Activated gamma-delta T cell treated with anti-CD3 and anti-CD28 coated beads, Interleukin-2, amount 50 U/mL, for 16 hours (primary cell): ENCODE data around the gene ABCA1.
A peak's percentile ranks its signal among the peaks of the same experiment; 100 is the strongest.
"Not testable (repeated sequence)": the region's sequence is repeated elsewhere in the genome, so short reads cannot be mapped to it uniquely, and the experiment has no call there.

Source experiments
- DNase-seq: peaks from one replicate; pipeline ENCODE4 v3.0.0-alpha.2; 2020; ENCODE audit warnings: low read depth

The ABCA1 gene

DNA sequence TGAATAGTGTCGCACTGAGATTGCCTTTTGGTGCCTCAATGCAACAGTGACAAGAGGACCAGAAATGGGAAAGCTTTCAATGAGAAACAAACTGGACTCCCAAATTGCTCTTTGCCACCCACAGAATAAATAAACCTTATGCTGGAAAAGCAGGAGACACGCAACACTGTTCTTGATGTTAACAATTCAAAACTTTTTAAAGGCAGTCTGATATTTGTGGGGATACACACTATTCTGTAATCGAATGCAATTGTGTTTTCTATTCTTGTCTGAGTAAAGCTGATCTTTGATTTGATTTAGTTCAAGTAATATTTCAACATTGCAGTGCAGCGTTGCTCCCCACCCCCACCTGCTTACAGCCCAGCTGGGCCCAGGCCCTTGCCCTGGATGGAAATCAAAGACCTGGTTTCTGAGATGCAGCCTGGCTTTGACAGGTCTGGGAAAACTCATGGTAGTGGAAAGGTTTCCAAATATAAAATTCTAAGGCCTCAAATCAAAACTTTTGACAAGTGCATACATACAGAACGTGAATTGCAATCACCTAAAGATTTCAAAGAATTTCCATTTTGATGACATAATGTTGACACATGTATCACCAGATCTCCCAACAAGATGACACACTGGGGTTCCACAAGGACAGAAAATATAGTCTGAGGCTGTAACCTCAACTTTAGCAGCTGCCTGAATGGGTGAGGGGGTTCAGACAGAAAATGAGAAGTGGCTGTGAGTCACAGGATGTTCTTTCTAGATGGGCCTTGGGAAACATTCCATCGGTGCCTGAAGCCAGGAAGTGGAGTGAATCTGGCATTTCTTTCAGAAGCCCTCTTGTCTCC, 55.1 kb downstream of the ABCA1 start:
- DNase-seq: no peak

DNA sequence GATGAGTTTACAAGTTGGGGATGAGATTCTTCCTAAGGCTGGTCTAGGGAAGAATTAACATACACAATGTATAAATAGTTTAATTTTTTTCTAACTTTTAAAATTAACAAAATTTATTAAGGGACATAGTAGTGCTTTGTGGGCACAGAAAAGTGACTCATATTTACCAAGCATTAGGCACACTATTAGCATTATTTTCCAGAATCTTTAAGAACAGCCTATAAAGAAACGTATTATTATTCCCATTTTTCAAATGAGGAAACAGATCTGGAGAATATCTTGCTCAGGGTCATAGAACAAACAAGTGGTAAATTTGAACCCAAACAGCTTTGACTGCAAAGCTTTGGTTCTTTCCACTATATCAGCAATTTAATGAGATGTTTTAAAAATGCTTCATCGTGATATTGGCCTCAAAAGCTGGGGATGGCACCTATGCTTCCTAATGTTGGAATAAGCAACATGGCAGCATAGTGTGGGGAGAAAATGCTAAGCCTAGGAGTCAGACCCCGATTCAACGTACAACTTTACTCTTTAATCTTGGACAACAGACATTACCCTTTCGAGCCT, 55.9 kb downstream of the ABCA1 start:
- DNase-seq: no peak

DNA sequence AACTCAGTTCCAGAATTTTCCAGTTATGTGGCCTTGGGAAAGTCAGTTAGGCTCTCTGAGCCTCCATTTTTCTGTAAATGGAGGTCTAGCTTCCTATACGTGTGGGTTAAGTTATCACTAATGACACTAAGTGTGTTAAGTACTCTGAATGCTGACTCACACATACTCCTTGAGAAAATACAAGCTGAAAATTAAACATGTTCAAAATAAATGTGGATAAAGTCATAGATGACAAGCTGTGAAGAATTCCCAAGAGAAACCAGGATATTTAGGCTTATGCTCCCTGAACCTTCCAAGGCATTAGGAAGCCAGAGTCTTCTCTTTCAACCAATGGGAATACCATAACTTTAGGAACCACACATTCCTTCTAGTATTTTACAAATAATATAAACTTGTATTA, 58.1 kb downstream of the ABCA1 start:
- DNase-seq: no peak

DNA sequence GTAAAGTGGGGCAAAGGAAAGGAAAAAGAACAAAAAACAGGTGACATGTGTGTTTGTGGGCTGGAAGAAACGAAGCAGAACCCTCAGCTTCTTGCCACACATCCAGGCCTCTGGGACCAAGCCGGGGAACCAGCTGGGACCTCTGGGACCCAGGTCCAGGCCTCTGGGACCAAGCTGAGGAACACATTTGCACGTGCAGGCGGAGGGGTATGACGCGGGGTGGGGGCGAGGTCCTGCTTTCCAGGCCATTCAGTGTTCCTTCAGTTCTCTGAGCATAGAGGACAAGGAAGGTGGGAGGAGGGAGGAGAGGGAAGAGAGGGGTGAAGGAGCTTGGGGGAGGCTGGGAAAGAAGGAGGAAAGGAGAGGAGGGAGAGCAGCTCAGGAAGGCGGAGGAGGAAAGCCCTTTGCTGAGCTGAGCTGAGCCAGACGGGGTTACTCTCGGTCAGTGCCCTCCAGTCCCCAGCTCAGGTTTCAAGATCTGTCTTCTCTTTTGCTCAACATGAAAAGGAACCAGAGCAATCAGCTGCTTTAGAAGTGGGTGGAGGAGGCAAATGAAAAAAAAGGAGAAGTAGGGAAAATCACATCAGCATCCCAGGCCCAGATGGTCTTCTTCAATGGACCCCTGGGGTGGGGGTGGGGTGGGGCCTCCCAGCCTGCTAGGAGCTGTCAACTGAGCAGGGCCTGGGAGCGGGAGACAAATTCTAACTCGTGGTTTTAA, 59.1 kb downstream of the ABCA1 start:
- DNase-seq: no peak

DNA sequence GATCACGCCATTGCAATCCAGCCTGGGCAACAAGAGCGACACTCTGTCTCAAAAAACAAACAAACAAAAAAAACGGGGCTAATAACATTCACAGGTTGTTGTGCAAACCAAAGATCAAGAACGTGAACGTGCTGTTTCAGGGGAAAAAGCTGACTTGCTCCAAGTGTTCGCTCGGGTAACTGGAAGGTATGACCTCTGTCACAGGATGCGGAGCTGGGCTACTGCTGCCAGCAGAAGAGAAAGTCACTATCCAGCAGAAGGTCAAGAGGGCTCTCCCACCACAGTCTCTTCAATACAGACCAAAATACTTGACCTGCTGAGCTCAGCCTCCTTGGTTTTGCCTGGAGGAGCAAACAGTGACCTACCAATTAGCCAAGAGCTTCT, 59.7 kb downstream of the ABCA1 start:
- no peak for DNase-seq

DNA sequence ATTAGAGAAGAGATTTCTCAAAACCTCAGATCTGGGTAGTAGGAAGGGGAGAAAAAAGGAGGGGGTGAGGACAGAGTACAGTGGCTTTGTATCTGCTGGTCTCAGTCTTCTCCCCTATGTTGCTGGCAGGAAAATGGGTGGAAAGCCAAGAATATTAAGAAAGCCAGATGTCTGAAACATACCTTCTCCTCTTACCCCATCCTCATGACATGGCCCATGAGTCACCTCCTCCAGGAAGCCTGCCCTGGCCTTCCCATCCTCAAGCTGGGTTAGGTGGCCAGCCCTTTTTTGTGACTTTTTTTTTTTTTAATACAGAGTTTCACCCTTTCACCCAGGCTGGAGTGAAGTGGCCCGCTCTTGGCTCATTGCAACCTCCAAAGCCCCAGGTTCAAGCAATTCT, 61.8 kb downstream of the ABCA1 start:
- DNase-seq: no peak

DNA sequence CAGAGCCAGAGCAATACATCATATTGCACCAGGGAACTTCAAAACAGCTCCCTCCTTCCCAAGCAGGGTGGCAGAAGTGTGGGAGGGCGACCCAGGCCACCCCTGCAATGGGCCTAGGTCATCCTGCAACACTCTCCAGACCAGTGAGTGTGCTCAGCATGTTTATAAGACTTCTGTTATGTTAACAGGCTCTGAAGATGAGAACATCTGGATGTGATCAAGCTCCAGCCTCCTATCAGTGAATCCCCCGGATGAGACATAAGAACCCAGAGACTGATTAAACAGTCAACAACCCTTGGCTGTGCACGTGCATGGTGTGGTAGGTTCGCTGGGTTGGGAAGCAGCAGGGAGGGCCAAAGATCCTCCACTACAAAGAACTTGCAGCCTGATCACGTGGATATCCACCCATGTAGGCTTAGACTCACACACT, 63.3 kb downstream of the ABCA1 start:
- no peak for DNase-seq

DNA sequence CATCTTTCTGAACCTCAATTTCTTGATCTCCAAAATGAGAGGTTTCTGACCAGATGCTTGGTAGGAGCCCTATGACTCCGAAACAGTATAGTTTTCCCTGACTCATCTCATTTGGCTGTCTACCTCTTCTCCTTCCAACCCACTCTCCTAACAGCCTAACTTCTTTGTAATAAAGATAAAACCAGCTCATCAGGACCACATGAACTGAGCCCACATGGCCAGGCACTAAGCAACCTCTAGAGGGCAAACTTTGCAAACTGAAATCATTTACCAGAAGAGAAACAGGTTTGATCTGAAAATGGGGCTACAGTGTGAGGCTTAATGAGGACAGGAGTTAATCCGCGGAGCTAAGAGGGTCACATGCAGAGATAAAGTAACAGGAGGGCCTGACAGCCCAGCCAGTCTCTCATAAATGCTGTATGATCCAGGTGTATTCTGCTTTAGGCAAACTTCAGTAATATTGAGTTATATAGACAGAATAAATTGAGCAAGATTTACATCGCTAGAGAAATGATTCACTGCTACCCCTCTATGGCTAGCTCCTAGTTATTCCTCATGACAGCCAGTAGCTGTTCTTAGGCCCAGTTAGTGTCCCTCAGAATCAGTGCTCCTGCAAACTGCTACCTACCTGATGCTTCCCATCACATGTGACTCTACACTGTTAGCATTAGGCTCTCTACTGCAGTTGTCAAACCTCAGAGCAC, 64.6 kb downstream of the ABCA1 start:
- DNase-seq: peak; percentile 15

DNA sequence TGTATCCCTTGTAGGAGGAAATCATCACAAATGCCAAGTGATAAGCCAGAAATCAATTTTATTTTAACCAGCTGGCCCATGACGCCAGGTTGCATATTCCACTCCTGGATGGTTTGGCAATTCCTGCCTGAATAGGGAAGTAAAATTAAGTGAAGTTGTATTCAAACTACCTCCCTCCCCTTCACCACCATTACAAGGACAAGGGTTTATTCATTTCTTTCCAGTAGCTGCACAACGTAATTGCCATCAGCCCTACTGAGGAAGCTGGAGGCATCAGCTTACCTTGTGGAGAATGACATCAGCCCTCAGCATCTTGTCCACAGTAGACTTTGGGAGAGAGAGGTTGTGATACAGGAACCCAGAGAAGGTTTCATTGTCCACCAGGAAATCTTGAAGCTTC, 66.6 kb downstream of the ABCA1 start:
- DNase-seq: no peak

DNA sequence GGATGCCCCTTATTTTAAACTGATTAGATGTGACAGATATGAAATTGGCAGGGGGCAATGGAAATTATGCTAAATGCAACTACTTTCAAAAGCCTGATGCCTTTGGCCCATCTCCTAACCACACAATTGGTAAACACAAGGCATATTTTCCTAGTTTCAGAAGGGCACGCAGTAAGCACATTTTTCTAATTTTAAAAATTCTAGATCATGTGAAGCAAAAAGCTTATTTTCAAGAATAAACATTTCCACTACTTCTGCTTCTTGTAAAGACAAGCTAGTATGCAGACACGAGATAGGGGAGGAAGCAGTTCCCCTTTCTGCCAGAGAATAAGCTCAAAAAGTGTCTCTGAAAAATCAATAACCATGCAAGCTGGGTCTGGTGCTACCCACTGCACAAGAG, 67.7 kb downstream of the ABCA1 start:
- no peak for DNase-seq

DNA sequence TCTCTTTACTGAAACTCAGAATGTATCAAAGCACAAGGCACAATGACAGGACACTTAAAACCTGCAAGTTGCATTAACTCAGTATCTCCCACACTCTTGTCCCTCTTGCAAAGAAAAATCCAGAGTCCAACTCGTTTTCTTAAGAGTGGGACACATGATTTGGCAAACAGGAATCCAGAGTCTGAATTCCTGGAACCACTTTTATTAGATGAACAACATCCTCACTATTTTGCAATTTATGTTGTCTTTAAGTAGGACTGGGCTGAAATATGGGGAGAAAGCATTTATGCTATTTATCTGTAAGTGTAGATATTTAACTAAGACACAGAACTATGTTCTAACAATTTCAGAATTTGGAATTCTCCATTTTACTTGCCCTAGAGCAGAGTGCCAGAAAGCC, 69.1 kb downstream of the ABCA1 start:
- no peak for DNase-seq

DNA sequence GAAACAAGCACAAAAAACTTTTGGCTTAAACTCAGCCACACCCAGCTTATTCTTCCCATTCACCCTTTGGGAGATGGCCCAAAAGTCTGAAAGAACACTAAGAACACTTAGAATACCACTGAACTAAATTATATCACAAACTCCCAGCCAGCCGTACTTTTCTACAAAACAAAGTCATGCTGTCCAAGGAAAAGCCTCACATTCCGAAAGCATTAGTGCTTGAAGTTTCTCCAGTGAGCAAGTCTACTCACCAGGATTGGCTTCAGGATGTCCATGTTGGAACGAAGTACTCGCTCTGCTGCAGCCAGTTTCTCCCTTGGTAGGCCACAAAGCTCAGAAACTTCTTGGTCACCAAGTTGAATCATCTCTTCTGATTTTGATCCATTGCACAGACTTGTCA, 69.7 kb downstream of the ABCA1 start:
- DNase-seq: no peak

DNA sequence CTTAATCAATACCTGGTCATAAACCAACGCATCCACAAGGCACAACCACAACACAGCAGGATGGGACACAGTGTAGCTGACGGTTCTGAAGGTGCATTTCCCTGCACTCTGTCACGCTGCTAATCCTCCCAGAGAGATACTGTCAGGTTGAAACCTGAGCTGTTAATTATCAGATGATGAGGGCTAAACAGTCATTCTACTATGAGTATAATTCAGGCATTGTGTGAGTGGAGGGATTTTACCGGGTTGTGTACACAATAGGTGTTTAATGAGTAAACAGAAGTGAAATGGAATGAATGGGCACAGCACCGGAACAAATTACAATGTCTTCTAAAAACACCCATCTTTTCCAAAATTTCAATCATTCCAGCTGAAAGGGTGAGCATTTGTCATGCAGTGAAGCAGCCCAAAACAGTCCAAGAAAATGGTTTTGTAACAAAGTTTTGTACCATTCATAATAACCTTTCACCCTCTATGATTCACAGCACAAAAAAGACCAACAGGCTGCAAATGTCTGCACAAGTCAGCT, 71.5 kb downstream of the ABCA1 start:
- DNase-seq: no peak

DNA sequence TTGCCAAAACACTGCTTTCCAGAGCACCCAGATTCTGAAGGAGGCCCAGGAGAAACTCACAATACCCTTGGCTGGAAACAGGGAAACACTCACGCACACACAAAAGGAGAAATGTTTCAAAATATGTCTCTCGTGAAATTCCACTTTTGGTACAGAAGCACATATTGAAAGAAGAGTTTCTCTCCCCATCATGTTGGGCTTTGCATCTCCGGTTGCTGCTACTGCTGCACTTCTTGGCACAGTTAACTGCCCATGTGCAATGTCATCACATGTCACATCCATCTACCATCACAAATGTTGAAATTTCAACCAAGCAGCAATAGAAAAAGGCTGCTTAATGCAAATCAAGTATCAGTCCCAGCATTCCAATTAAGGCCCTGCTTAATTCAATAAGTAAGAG, 72.1 kb downstream of the ABCA1 start:
- DNase-seq: no peak

DNA sequence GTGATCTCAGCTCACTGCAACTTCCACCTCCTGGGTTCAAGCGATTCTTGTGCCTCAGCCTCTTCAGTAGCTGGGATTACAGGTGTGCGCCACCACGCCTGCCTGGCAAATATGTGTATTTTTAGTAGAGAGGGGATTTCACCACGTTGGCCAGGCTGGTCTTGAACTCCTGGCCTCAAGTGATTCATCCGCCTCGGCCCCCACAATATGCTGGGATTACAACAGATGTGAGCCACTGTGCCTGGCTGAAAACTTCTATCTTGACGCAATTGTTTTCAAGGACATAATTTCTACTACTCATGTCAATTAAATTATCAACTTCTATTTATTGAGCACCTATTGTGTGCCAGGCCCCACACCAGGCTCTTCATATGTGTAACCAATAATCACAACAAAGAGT, 72.7 kb downstream of the ABCA1 start:
- DNase-seq: not testable (repeated sequence)

DNA sequence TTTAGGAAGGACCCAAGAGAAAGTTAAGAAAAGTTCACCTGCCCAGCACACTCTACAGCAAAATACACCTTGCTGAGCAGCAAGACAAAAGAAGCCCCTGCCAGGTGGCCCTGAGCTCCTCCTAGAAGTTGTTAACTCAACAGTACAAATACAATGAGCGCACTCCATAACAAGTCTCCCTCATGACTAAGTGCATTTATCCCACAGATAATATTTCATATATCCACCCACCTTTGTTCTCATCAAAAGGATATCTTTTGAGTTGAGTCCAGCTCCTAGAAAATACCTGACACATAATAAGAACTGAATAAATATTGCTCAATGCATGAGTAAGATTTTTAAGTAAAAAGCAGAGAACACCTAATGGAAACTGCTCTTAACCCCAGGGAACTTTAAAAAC, 73.3 kb downstream of the ABCA1 start:
- no peak for DNase-seq

DNA sequence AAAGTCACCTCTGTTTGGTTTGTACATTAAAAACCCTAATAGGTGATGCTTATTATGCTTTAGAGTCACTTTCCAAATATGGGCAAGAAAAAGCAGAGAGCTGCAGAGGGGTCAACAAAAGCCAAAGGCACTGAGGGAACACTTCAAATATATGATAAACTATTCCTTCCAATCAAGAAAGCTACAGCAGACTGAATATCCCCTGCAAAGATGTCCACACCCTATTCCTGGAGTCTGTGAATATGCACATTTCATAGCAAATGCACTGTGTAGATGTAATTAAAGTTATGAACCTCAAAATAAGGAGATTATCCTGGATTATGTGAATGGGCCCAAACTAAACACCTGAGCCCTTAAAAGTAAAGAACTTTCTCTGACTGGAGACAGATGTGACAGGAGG, 74.3 kb downstream of the ABCA1 start:
- no peak for DNase-seq

DNA sequence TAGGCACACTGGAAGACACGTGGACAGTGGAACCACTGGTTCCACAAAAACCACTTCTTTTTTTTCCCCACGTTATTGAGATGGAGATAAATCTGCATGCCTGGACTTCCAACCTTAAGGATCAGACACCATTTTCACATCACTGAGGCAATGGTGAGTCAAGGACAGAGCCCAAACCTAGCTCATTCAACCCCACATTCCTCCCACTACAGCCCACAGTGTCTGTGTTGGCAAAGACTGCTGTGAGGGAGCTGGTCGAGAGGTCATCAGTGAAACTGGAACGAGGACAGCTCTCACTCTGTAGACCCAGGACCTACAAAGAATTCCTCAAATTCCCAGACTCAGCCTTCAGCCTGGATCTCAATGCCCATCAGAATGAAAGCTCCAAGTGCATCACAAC, 74.8 kb downstream of the ABCA1 start:
- no peak for DNase-seq

DNA sequence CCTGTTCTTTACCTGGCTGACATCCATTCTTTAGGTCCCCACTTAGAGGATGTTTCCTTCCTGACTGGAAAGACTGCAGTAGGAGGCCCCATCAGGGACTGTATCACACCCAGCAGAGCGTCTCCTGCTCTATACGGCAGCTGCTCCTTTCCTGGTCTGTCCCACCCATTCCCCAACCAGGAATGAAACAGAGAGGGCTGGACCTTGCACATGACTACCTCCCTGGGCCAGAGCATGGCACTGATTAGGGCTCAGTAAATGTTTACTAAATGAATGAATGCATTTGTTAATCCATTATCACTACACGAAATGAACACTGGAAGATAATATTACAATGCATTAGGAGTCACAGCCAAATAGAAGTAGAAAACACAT, 76.4 kb downstream of the ABCA1 start:
- no peak for DNase-seq

DNA sequence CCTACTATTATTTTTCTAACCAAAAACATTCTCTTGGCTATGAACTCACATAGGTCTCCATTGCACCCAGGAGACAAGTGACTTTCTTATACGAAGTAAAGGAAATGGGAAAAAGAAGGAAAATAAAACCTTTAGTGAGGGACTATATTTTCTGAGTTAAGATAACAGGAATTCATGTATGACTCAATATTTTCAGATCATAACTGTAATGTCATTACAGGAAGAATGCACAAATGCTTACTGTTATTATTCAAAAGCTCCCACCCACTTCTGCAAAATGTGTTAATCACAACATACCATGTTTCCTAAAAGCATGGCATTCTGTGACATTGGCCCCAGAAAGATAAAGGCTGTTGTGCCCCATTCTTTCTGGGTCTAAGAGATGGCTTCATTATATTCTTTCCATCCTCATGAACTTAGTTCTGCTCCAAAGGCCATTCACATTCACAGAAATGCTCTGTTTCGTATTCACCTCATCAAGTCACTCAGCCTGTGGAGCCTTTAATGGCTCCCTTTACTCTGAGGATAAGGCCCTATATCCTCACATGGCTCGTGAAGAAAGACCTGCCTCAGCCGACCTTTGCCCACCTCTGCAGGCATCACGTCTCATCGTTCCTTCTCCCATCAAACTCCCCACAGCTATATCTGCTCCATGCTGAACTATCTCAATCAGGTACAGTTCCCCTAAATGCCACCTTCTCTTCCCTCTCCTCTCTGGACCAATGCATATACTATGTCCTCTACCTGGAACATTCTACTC, 77.0 kb downstream of the ABCA1 start:
- DNase-seq: no peak

DNA sequence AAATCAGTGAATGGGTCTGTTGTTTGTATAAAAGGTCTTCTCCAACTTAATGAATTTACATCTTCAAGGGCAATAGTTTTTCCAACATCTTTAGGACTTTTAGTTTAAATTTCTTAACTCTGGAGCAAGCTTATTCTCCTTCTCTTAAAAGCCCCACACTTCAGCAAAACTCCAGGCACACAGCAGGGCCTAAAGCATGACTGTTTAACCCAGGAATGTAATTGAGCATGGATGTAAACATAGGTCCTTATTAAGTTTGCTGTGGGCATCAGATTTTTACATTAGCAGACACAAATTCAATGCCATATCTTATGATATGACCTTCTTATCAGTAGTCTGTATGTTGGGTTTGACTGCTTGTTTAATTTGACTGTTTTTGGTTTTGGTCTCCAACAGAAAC, 78.9 kb downstream of the ABCA1 start:
- no peak for DNase-seq

DNA sequence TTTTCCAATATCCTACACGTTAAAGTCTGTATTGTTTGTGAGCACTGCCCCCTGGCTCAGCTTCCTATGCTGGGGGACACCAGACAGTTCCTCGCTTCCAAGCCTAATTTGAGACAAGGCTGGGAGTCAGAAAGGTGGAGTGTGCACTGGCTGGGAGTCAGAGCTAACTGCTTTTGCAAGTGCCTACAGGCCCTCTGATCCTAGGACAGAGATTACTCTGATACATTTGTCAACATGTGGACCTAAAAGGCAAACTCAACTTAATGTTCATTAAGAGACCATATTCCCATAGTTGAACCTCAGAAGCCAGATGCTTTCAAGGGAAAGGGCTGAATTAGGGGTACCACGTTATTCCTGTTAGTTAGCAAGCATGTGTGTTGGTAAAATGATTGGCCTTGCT, 83.2 kb downstream of the ABCA1 start:
- DNase-seq: no peak
